LHCN-M2 (cell line): ENCODE data around the gene XCL1. TPM values are rescaled to one million over a fixed set of nuclear protein-coding genes. Genes with fewer than 3 reads are reported as not detected.
"Not testable (repeated sequence)": the region's sequence is repeated elsewhere in the genome, so short reads cannot be mapped to it uniquely, and the experiment has no call there.

Experiments
- DNase-seq: peaks from one replicate; pipeline ENCODE4 v3.0.0-alpha.2; 2012; ENCODE audit warnings: low read depth
- polyA plus RNA-seq: library from polyadenylated mRNA; unstranded; fragments of >200 nt; gene quantifications from one replicate; pipeline ENCODE4 v1.2.1, GENCODE V29; 2012; ENCODE audit warnings: missing spikeins
- total RNA-seq: library from RNA; depleted of rRNA; stranded (reverse); fragments of >200 nt; gene quantifications from 2 replicates; pipeline ENCODE4 v1.2.3, GENCODE V29; 2014; rRNA removed

Gene XCL1
- total RNA-seq, result not detected in 2 replicates
- not detected for polyA plus RNA-seq

GRCh38 chr1:168576245-168576688, at the start of gene XCL1:
Gene XCL1 (plus strand): TSS chr1:168576605. CDS start chr1:168576638, 33 bp downstream.
- not testable (repeated sequence) for DNase-seq

GRCh38 chr1:168529518-168529917, 46.9 kb upstream of the XCL1 start:
- no peak for DNase-seq

GRCh38 chr1:168531615-168532345, 44.6 kb upstream of the XCL1 start:
- DNase-seq, result no peak

- DNase-seq, result no peak
Measured at GRCh38 chr1:168535536-168535935, 40.9 kb upstream of the XCL1 start.

- not testable (repeated sequence) for DNase-seq
Measured at GRCh38 chr1:168540798-168541197, 35.6 kb upstream of the XCL1 start.

- not testable (repeated sequence) for DNase-seq
Measured at GRCh38 chr1:168542978-168543377, 33.4 kb upstream of the XCL1 start.

- DNase-seq, result not testable (repeated sequence)
Measured at GRCh38 chr1:168543840-168544498, 32.4 kb upstream of the XCL1 start, which contains the start of gene XCL2. Gene XCL2 (minus strand): TSS chr1:168543997. CDS start chr1:168543964, 33 bp downstream.

GRCh38 chr1:168545678-168546552, 30.5 kb upstream of the XCL1 start:
- DNase-seq, result peak; percentile 48

- DNase-seq, result not testable (repeated sequence)
Measured at GRCh38 chr1:168546553-168546895, 29.9 kb upstream of the XCL1 start.

GRCh38 chr1:168550971-168551370, 25.4 kb upstream of the XCL1 start:
- DNase-seq, result no peak

- no peak for DNase-seq
Measured at GRCh38 chr1:168551688-168552087, 24.7 kb upstream of the XCL1 start.

GRCh38 chr1:168552961-168553360, 23.4 kb upstream of the XCL1 start:
- no peak for DNase-seq

- no peak for DNase-seq
Measured at GRCh38 chr1:168553680-168554553, 22.5 kb upstream of the XCL1 start.

GRCh38 chr1:168554603-168555483, 21.6 kb upstream of the XCL1 start:
- DNase-seq, result no peak

GRCh38 chr1:168555508-168556046, 20.8 kb upstream of the XCL1 start:
- no peak for DNase-seq

- no peak for DNase-seq
Measured at GRCh38 chr1:168556647-168557046, 19.8 kb upstream of the XCL1 start.

- no peak for DNase-seq
Measured at GRCh38 chr1:168560370-168560769, 16.0 kb upstream of the XCL1 start.

- DNase-seq, result no peak
Measured at GRCh38 chr1:168561989-168562388, 14.4 kb upstream of the XCL1 start.

- no peak for DNase-seq
Measured at GRCh38 chr1:168565825-168566224, 10.6 kb upstream of the XCL1 start.

- no peak for DNase-seq
Measured at GRCh38 chr1:168567007-168567406, 9.4 kb upstream of the XCL1 start.
